A549 (cell line): ENCODE measurements around the gene INF2. TPM values are rescaled to one million over a fixed set of nuclear protein-coding genes. Genes with fewer than 3 reads are reported as not detected.

Experiments
- ATAC-seq, 2 experiments: fragments of 200-7000 bp in 1 of 2; fragments of >200 bp in 1 of 2; cut with Nextera tagmentation in 1 of 2; cut with Tn5 transposase in 1 of 2; 3 replicates each; pipeline versions ENCODE4 v1.8.0 to v1.9.1; 2018 to 2020; ENCODE audit warnings: mild to moderate bottlenecking in 1 of 2, moderate library complexity in 1 of 2
- CTCF ChIA-PET: fragments of 300-600 bp; sonication (Branson Sonifier 250); formaldehyde crosslinking; extraction: SDS; loops from one replicate; lab custom pipeline; 2021; ENCODE audit warnings: antibody characterized with exemption, inconsistent platforms; lab: Yijun Ruan, JAX
- POLR2A ChIA-PET: fragments of 350-600 bp; formaldehyde crosslinking; extraction: SDS; loops from one replicate; lab custom pipeline; 2021; ENCODE audit warnings: antibody characterized with exemption, inconsistent platforms; lab: Yijun Ruan, JAX
- DNase-seq, 2 experiments: peaks; one replicate each; pipeline versions ENCODE4 v3.0.0 to v3.0.0-alpha.2; 2011 to 2016; ENCODE audit warnings: low read depth in 1 of 2, low spot score in 1 of 2
- FAIRE-seq: peaks from 2 replicates; lab custom pipeline; 2011; peaks lifted over from hg19 to GRCh38; lab: Jason Lieb, UNC
- H3K27ac ChIP-seq, 2 experiments: fragments of >200 bp; sonication (Bioruptor Twin); formaldehyde crosslinking; 3 replicates each; pipeline ENCODE4 v1.5.1; 2016 to 2017
- H3K4me1 ChIP-seq: fragments of >200 bp; sonication (Bioruptor Twin); formaldehyde crosslinking; 3 replicates; pipeline ENCODE4 v1.6.1; 2016
- H3K4me2 ChIP-seq: fragments of >200 bp; sonication (Bioruptor Twin); formaldehyde crosslinking; 3 replicates; pipeline ENCODE4 v1.6.1; 2016
- H3K4me3 ChIP-seq: fragments of >200 bp; sonication (Bioruptor Twin); formaldehyde crosslinking; 3 replicates; pipeline ENCODE4 v1.5.1; 2016
- H3K9me3 ChIP-seq: fragments of >200 bp; sonication (Bioruptor Twin); formaldehyde crosslinking; 3 replicates; pipeline ENCODE4 v1.6.1; 2016
- ATOH8 ChIP-seq: fragments of 250-450 bp; sonication (Bioruptor Pico); IDR thresholded peaks from 2 replicates; pipeline ENCODE4 v1.5.0; 2020; ENCODE audit warnings: low read depth, mild to moderate bottlenecking, moderate library complexity
- CHD2 ChIP-seq: fragments of 150-350 bp; IDR thresholded peaks from 2 replicates; pipeline ENCODE4 v1.6.1; 2014; ENCODE audit warnings: low read length; ENCODE audit not compliant: partially characterized antibody
- FOXS1 ChIP-seq: fragments of 250-450 bp; sonication (Bioruptor Pico); IDR thresholded peaks from 2 replicates; pipeline ENCODE4 v1.5.0; 2020; ENCODE audit warnings: mild to moderate bottlenecking, moderate library complexity
- GATA3 ChIP-seq: IDR thresholded peaks from 2 replicates; pipeline ENCODE4 v1.6.1; 2012; ENCODE audit warnings: borderline replicate concordance
- HEYL ChIP-seq: fragments of 250-450 bp; sonication (Bioruptor Pico); IDR thresholded peaks from 2 replicates; pipeline ENCODE4 v1.8.0; 2021; ENCODE audit warnings: mild to moderate bottlenecking, moderate library complexity
- HMGXB4 ChIP-seq: fragments of 250-450 bp; sonication (Bioruptor Pico); IDR thresholded peaks from 2 replicates; pipeline ENCODE4 v1.5.0; 2021; ENCODE audit warnings: mild to moderate bottlenecking, moderate library complexity, borderline replicate concordance
- JUNB ChIP-seq: fragments of >200 bp; sonication (Bioruptor Twin); formaldehyde crosslinking; IDR thresholded peaks from 2 replicates; pipeline ENCODE4 v1.6.1; 2016
- NR3C1 ChIP-seq: fragments of >200 bp; sonication (Bioruptor Twin); formaldehyde crosslinking; IDR thresholded peaks from 3 replicates; pipeline ENCODE4 v1.6.1; 2017
- PHF8 ChIP-seq: fragments of 200-600 bp; sonication (generic); IDR thresholded peaks from 2 replicates; pipeline ENCODE4 v1.6.1; 2016; ENCODE audit warnings: low read depth, mild to moderate bottlenecking, antibody characterized with exemption, moderate library complexity, borderline replicate concordance
- RAD21 ChIP-seq, 2 experiments: fragments of >200 bp in 1 of 2; sonication (Bioruptor Twin) in 1 of 2; formaldehyde crosslinking in 1 of 2; IDR thresholded peaks in 1 of 2; conservative IDR thresholded peaks in 1 of 2; 2 replicates in 1 of 2; 3 replicates in 1 of 2; pipeline ENCODE4 v1.6.1; 2012 to 2018; ENCODE audit warnings: inconsistent platforms in 1 of 2
- RNF2 ChIP-seq: fragments of 200-600 bp; sonication (generic); IDR thresholded peaks from 2 replicates; pipeline ENCODE4 v1.6.1; 2016; ENCODE audit warnings: low read depth, mild to moderate bottlenecking, antibody characterized with exemption, moderate library complexity, borderline replicate concordance
- SMC3 ChIP-seq: fragments of >200 bp; sonication (Bioruptor Twin); formaldehyde crosslinking; IDR thresholded peaks from 3 replicates; pipeline ENCODE4 v1.6.1; 2018; ENCODE audit warnings: inconsistent platforms
- TP53 ChIP-seq: fragments of 250-450 bp; sonication (Bioruptor Pico); IDR thresholded peaks from 2 replicates; pipeline ENCODE4 v1.5.0; 2021; ENCODE audit warnings: mild to moderate bottlenecking, moderate library complexity
- ZC3H11A ChIP-seq: fragments of 450-650 bp; IDR thresholded peaks from 2 replicates; pipeline ENCODE4 v1.6.1; 2014; ENCODE audit warnings: antibody characterized with exemption, mild to moderate bottlenecking
- ZFP36 ChIP-seq: fragments of 450-650 bp; IDR thresholded peaks from 2 replicates; pipeline ENCODE4 v1.6.1; 2014; ENCODE audit warnings: borderline replicate concordance; ENCODE audit not compliant: partially characterized antibody
- ZSCAN20 ChIP-seq: fragments of 250-450 bp; sonication (Bioruptor Pico); IDR thresholded peaks from 2 replicates; pipeline ENCODE4 v1.8.0; 2022; ENCODE audit warnings: mild to moderate bottlenecking, moderate library complexity
- WGBS: methylation state at CpG from one replicate; pipeline ENCODE4 v1.1.6; 2017; ENCODE audit errors: missing lambda C conversion rate; 5-methylcytosine and 5-hydroxymethylcytosine counted together
- polyA plus RNA-seq, 4 experiments: library from polyadenylated mRNA; depleted of rRNA in 3 of 4; stranded (reverse); fragments of >200 nt; fragmentation: RNase III in 1 of 4; extraction: RNeasy Plus Mini Kit Qiagen cat#74134 plus additional on column Dnase treatment in 1 of 4; gene quantifications; 2 replicates in 3 of 4; 3 replicates in 1 of 4; pipeline ENCODE4 v1.2.3, GENCODE V29; 2011 to 2017
- TF ChIP-seq, protein P1 (sequence below): IDR thresholded peaks from 2 replicates; pipeline ENCODE4 v1.6.1; 2012
- TF ChIP-seq, protein P2 (sequence below): fragments of >200 bp; sonication (Bioruptor Twin); formaldehyde crosslinking; IDR thresholded peaks from 3 replicates; pipeline ENCODE4 v1.5.1; 2016

The INF2 gene
- polyA plus RNA-seq, 2 of the 4 experiments (the other 2 are of a cell fraction): 24.7 to 71.2 TPM

DNA sequence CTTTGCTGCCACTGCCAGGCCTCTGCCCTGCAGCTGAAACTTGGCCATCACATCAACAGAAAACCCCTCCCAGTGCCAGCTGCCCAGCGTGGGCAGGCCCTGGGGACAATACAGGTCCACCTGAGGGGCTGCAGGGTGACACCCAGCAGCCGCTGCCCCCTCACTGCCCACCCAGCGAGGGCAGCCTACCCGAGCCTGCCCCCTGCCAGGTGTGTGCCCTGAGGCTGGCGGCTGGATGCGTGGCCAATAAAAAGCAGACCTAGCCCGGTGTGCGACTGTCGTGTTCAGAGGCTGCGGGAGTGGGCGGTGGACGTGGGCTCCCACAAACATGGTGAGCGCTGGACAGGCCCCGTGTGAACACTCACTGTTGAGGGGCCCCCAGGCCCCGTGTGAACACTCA is 29.9 kb downstream of the INF2 start:
- H3K27ac ChIP-seq: no peak overlapping the region
- TF ChIP-seq ZSCAN20 (CRISPR knock-in tag): no peak
- no peak for TF ChIP-seq ATOH8 (CRISPR knock-in tag)
- TF ChIP-seq, protein P1, sequence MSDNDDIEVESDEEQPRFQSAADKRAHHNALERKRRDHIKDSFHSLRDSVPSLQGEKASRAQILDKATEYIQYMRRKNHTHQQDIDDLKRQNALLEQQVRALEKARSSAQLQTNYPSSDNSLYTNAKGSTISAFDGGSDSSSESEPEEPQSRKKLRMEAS: no peak
- TF ChIP-seq FOXS1: no peak
- no peak for TF ChIP-seq HMGXB4 (CRISPR knock-in tag)
- no peak for TF ChIP-seq PHF8
- no peak for TF ChIP-seq ZFP36
- TF ChIP-seq SMC3: no peak
- TF ChIP-seq GATA3: no peak
- DNase-seq (no peak), FAIRE-seq (no peak), ATAC-seq (no peak)
- no peak overlapping the region for H3K4me2 ChIP-seq
- ChIA-PET POLR2A (no interaction called here), CTCF (no interaction called here)
- WGBS: 93% methylated on average over 7 of the region's 15 CpGs
- no peak overlapping the region for H3K4me3 ChIP-seq
- H3K4me1 ChIP-seq: peaks cover 20% of the 10 kb centered on the region
- no peaks in the 10 kb centered on the region for H3K9me3 ChIP-seq

GRCh38 chr14:104721505-104722431 is 32.4 kb downstream of the INF2 start:
- ATAC-seq: no peak
- no peak overlapping the region for H3K4me3 ChIP-seq
- DNase-seq: no peak
- 67% methylated on average over 16 of the region's 18 CpGs for WGBS
- FAIRE-seq: no peak
- H3K9me3 ChIP-seq: no peaks in the 10 kb centered on the region
- ChIA-PET CTCF (interaction anchor here (0.6 to 6.2 kb wide), 14 partner anchors 10 to 104 kb away, joined by 3 to 65 read pairs (median 9); partner anchors contain the start of gene INF2), POLR2A (no interaction called here)
- peaks cover 43% of the 10 kb centered on the region for H3K4me1 ChIP-seq
- no peak overlapping the region for H3K27ac ChIP-seq
- TF ChIP-seq RAD21 (conservative IDR thresholded peaks at IDR 0.05 in 1 of 2, IDR thresholded peaks at IDR 0.05 in 1 of 2): no peak
- no peak overlapping the region for H3K4me2 ChIP-seq

DNA sequence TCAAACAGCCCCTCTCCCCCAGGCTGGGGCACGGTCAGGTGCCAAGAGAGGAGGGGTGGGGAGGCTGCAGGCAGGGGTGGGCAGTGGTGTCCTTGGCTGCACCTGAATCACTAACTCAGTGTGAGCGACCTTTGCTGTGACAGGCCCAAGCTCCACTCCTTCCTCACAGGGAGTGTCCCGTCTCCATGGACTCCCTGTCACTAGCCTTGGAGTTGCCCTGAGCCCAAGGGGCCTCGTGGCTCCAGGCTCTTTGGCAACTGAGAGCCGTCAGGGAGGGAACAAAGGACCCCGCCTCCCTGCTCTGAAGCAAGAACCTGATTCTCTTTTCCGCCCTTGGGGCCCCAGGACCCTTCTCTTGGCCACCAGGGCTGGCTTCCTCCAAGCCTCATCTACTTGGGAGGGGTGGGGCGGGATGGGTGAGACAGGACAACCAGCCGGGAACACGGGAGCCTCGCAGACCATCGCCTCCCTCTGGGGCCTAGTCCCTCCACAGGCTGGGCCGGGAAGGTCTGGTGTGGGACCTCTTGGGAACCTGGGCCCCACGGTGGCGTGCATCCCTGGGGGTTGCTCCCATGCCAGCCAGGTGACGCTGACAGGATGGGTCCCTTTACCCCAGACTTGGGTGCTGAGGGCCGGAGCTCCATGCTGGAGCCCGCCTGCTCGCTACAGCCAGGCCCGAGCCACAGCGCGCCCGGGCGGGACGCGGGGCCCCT is 33.7 kb downstream of the INF2 start:
- H3K4me3 ChIP-seq: no peak overlapping the region; the same call in 1 of the 3 replicates
- TF ChIP-seq HEYL (CRISPR knock-in tag) (no peak), RNF2 (no peak), JUNB (no peak), NR3C1 (no peak), CHD2 (no peak), ZC3H11A (no peak), SMC3 (no peak), TP53 (no peak; the same call in 1 of the 2 replicates)
- TF ChIP-seq, protein P2, sequence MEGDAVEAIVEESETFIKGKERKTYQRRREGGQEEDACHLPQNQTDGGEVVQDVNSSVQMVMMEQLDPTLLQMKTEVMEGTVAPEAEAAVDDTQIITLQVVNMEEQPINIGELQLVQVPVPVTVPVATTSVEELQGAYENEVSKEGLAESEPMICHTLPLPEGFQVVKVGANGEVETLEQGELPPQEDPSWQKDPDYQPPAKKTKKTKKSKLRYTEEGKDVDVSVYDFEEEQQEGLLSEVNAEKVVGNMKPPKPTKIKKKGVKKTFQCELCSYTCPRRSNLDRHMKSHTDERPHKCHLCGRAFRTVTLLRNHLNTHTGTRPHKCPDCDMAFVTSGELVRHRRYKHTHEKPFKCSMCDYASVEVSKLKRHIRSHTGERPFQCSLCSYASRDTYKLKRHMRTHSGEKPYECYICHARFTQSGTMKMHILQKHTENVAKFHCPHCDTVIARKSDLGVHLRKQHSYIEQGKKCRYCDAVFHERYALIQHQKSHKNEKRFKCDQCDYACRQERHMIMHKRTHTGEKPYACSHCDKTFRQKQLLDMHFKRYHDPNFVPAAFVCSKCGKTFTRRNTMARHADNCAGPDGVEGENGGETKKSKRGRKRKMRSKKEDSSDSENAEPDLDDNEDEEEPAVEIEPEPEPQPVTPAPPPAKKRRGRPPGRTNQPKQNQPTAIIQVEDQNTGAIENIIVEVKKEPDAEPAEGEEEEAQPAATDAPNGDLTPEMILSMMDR: no peak
- TF ChIP-seq, all 56 proteins: peak for 0
- peak overlapping the region in 1 of 2 experiments; percentile 92; a peak in 4 of 6 replicates for H3K27ac ChIP-seq
- ChIA-PET CTCF (interaction anchor here (0.6 to 6.2 kb wide), 21 partner anchors 11 to 548 kb away, joined by 3 to 65 read pairs (median 5); partner anchors contain the start of gene INF2), POLR2A (no interaction called here)
- 38% methylated on average over 13 of the region's 26 CpGs for WGBS
- FAIRE-seq: no peak
- H3K4me2 ChIP-seq: peak overlapping the region; percentile 94
- ATAC-seq: peak in 1 of 2 experiments; percentile 0; a peak in 2 of 6 replicates
- peak; percentile 28 to 45 for DNase-seq
- peaks cover 46% of the 10 kb centered on the region for H3K4me1 ChIP-seq
- H3K9me3 ChIP-seq: no peaks in the 10 kb centered on the region
